IMR-90 (cell line): Measurements from ENCODE around the gene DMD. TPM values are rescaled to one million over a fixed set of nuclear protein-coding genes. Genes with fewer than 3 reads are reported as not detected.

Experiments
- ATAC-seq: fragments of 200-7000 bp; cut with Tn5 transposase; 2 replicates; pipeline ENCODE4 v1.9.1; 2020; ENCODE audit warnings: low read depth, mild to moderate bottlenecking, moderate library complexity
- BruUV-seq: library from RNA; stranded (reverse); fragments of 400-500 nt; replicated peaks from 2 replicates; lab custom pipeline; 2021; lab: Mats Ljungman, UMichigan
- CTCF ChIA-PET: fragments of 300-600 bp; formaldehyde crosslinking; extraction: SDS; loops from one replicate; lab custom pipeline; 2021; ENCODE audit warnings: antibody characterized with exemption; lab: Yijun Ruan, JAX
- POLR2A ChIA-PET: fragments of 300-600 bp; sonication (Branson Sonifier 250); formaldehyde crosslinking; loops from one replicate; lab custom pipeline; 2022; ENCODE audit warnings: antibody characterized with exemption; ENCODE audit not compliant: unreplicated experiment; lab: Charles Lee
- DNase-seq: peaks from one replicate; pipeline ENCODE4 v3.0.0; 2013
- H2AFZ ChIP-seq: replicated peaks from 2 replicates; pipeline ENCODE3; 2013; ENCODE audit warnings: low read length, mild to moderate bottlenecking; ENCODE audit not compliant: poor library complexity
- H2AK5ac ChIP-seq: 2 replicates; pipeline ENCODE4 v1.6.1; 2013; ENCODE audit warnings: low read depth, low read length, inconsistent platforms
- H2AK9ac ChIP-seq: replicated peaks from 2 replicates; pipeline ENCODE3; 2013; ENCODE audit warnings: mild to moderate bottlenecking, low read depth, low read length, moderate library complexity; ENCODE audit not compliant: poor library complexity
- H2BK120ac ChIP-seq: 2 replicates; pipeline ENCODE4 v1.6.1; 2013; ENCODE audit warnings: low read depth, low read length, inconsistent platforms
- H2BK15ac ChIP-seq: 3 replicates; pipeline ENCODE4 v1.6.1; 2013; ENCODE audit warnings: low read depth, low read length, inconsistent platforms
- H2BK20ac ChIP-seq: 2 replicates; pipeline ENCODE4 v1.6.1; 2013; ENCODE audit warnings: low read depth, mild to moderate bottlenecking, inconsistent platforms, low read length, moderate library complexity
- H2BK5ac ChIP-seq: 2 replicates; pipeline ENCODE4 v1.6.1; 2013; ENCODE audit warnings: mild to moderate bottlenecking, low read depth, low read length, inconsistent platforms; ENCODE audit not compliant: poor library complexity, severe bottlenecking
- H3K14ac ChIP-seq: replicated peaks from 2 replicates; pipeline ENCODE4 v1.6.1; 2013; ENCODE audit warnings: low read depth, low read length, inconsistent platforms
- H3K18ac ChIP-seq: 2 replicates; pipeline ENCODE4 v1.6.1; 2013; ENCODE audit warnings: low read depth, low read length, control low read depth
- H3K23ac ChIP-seq: 2 replicates; pipeline ENCODE4 v1.6.1; 2013; ENCODE audit warnings: low read depth, low read length, inconsistent platforms
- H3K27ac ChIP-seq: 2 replicates; pipeline ENCODE4 v1.5.1; 2013; ENCODE audit warnings: mild to moderate bottlenecking, control low read depth, low read length; ENCODE audit not compliant: insufficient read depth
- H3K27me3 ChIP-seq: 2 replicates; pipeline ENCODE4 v1.6.1; 2013; ENCODE audit warnings: low read length; ENCODE audit not compliant: control insufficient read depth, insufficient read depth
- H3K36me3 ChIP-seq: 2 replicates; pipeline ENCODE4 v1.6.1; 2013; ENCODE audit warnings: low read length, mixed read lengths; ENCODE audit not compliant: control insufficient read depth, insufficient read depth
- H3K4ac ChIP-seq: 2 replicates; pipeline ENCODE4 v1.6.1; 2013; ENCODE audit warnings: low read depth, low read length, inconsistent platforms
- H3K4me1 ChIP-seq: 2 replicates; pipeline ENCODE4 v1.6.1; 2013; ENCODE audit warnings: low read length, mixed read lengths; ENCODE audit not compliant: control insufficient read depth, insufficient read depth
- H3K4me2 ChIP-seq: 2 replicates; pipeline ENCODE4 v1.6.1; 2013; ENCODE audit warnings: low read depth, mild to moderate bottlenecking, control low read depth, low read length, moderate library complexity
- H3K4me3 ChIP-seq: 2 replicates; pipeline ENCODE4 v1.5.1; 2013; ENCODE audit warnings: low read depth, mild to moderate bottlenecking, control low read depth, low read length, moderate library complexity; ENCODE audit not compliant: insufficient read depth
- H3K56ac ChIP-seq: 2 replicates; pipeline ENCODE4 v1.6.1; 2013; ENCODE audit warnings: low read length, inconsistent platforms; ENCODE audit not compliant: insufficient read depth; ENCODE audit errors: extremely low read depth
- H3K79me1 ChIP-seq, 2 experiments: 2 replicates each; pipeline ENCODE4 v1.6.1; 2013; ENCODE audit warnings: low read length in 2 of 2, inconsistent platforms in 1 of 2, low read depth in 1 of 2
- H3K9ac ChIP-seq: 2 replicates; pipeline ENCODE4 v1.6.1; 2013; ENCODE audit warnings: low read depth, low read length, control low read depth
- H3K9me1 ChIP-seq: 2 replicates; pipeline ENCODE4 v1.6.1; 2013; ENCODE audit warnings: low read length, inconsistent platforms; ENCODE audit not compliant: insufficient read depth
- H3K9me3 ChIP-seq: 2 replicates; pipeline ENCODE4 v1.6.1; 2013; ENCODE audit warnings: low read length; ENCODE audit not compliant: control insufficient read depth, insufficient read depth
- H4K20me1 ChIP-seq: 2 replicates; pipeline ENCODE4 v1.6.1; 2013; ENCODE audit warnings: low read length, inconsistent platforms; ENCODE audit not compliant: insufficient read depth
- H4K5ac ChIP-seq: 2 replicates; pipeline ENCODE4 v1.6.1; 2013; ENCODE audit warnings: mild to moderate bottlenecking, low read depth, low read length, control low read depth
- H4K8ac ChIP-seq, 2 experiments: 2 replicates each; pipeline ENCODE4 v1.6.1; 2013; ENCODE audit warnings: low read depth in 2 of 2, low read length in 2 of 2, control low read depth in 1 of 2, inconsistent platforms in 1 of 2
- H4K91ac ChIP-seq: 2 replicates; pipeline ENCODE4 v1.6.1; 2013; ENCODE audit warnings: low read depth, low read length, inconsistent platforms; ENCODE audit not compliant: insufficient read depth
- BHLHE40 ChIP-seq: fragments of 150-350 bp; IDR thresholded peaks from 2 replicates; pipeline ENCODE4 v1.6.1; 2016; ENCODE audit warnings: mild to moderate bottlenecking, low read depth, low read length
- CHD1 ChIP-seq: IDR thresholded peaks from 2 replicates; pipeline ENCODE4 v1.6.1; 2012; ENCODE audit warnings: low read depth, low read length, improper control_type of control experiment
- RCOR1 ChIP-seq: IDR thresholded peaks from 2 replicates; pipeline ENCODE4 v1.6.1; 2012; ENCODE audit warnings: mild to moderate bottlenecking, low read length, improper control_type of control experiment; ENCODE audit not compliant: insufficient replicate concordance
- RFX5 ChIP-seq: IDR thresholded peaks from 2 replicates; pipeline ENCODE4 v1.8.0; 2012; ENCODE audit warnings: low read depth, mild to moderate bottlenecking, low read length, moderate library complexity
- WGBS, 2 experiments: methylation state at CpG; one replicate each; pipeline versions ENCODE4 v1.1.5 to v1.1.7; 2013; ENCODE audit warnings: missing lambda C conversion rate in 2 of 2; ENCODE audit not compliant: insufficient read length in 1 of 2; ENCODE audit errors: extremely low coverage in 2 of 2; 5-methylcytosine and 5-hydroxymethylcytosine counted together
- dilution Hi-C: fragments of 300-500 bp; cut with HindIII; formaldehyde crosslinking; loops from one replicate; pipeline ENCODE4 v1.14.3; 2018; ENCODE audit warnings: low sequenced_read_pairs; ENCODE audit not compliant: unreplicated experiment
- in situ Hi-C: fragments of 300-500 bp; cut with MboI; formaldehyde crosslinking; loops from 3 replicates; pipeline ENCODE4 v1.14.3; 2019; ENCODE audit warnings: low sequenced_read_pairs, inconsistent platforms, mixed read lengths
- intact Hi-C: fragments of 100-400 bp; cut with micrococcal nuclease; formaldehyde crosslinking; loops from 2 replicates; pipeline ENCODE4 v1.10.0; 2022
- polyA plus RNA-seq, 3 experiments: library from polyadenylated mRNA; depleted of rRNA; stranded (reverse); fragments of >200 nt; gene quantifications; 2 replicates each; pipeline ENCODE4 v1.2.3, GENCODE V29; 2012; ENCODE audit warnings: low replicate concordance in 1 of 3
- total RNA-seq: library from RNA; depleted of rRNA; stranded (reverse); fragments of >200 nt; gene quantifications from 2 replicates; pipeline ENCODE4 v1.2.3, GENCODE V29; 2012
- TF ChIP-seq, protein P1 (sequence below): fragments of 150-350 bp; IDR thresholded peaks from 2 replicates; pipeline ENCODE4 v1.6.1; 2016; ENCODE audit warnings: low read depth, mild to moderate bottlenecking, low read length, moderate library complexity, borderline replicate concordance
- TF ChIP-seq, protein P2 (sequence below): conservative IDR thresholded peaks from 2 replicates; pipeline ENCODE4 v1.5.1; 2012; ENCODE audit warnings: mild to moderate bottlenecking, low read depth, low read length, improper control_type of control experiment

Gene DMD
- total and polyA plus RNA-seq, 2 of the 4 experiments (the other 2 are of a cell fraction) = 6.6 to 11.8 TPM

DNA sequence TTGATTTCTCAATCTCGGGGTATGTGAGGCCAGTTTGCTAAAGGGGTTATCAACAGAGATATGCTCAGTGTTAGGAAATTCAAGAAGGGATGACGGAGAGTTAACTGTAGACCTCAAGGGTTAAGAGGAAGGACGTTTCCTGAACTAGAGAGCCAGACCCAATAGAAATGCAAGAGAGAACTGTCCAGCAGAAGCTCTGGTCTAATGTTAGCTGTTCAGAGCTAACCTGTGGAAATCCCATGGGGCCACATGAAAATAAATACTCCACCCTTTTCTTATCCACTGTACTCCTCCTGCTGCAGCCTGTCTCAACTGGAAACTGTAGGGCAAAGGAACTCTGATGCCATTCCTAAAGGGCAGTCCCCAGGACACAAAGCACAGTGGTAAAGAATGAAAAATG lies 274.3 kb downstream of the DMD start:
- H2BK120ac ChIP-seq = no peak overlapping the region
- no peak for DNase-seq
- H2BK20ac ChIP-seq = no peak overlapping the region
- TF ChIP-seq, protein P1, sequence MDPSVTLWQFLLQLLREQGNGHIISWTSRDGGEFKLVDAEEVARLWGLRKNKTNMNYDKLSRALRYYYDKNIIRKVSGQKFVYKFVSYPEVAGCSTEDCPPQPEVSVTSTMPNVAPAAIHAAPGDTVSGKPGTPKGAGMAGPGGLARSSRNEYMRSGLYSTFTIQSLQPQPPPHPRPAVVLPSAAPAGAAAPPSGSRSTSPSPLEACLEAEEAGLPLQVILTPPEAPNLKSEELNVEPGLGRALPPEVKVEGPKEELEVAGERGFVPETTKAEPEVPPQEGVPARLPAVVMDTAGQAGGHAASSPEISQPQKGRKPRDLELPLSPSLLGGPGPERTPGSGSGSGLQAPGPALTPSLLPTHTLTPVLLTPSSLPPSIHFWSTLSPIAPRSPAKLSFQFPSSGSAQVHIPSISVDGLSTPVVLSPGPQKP = no peak
- TF ChIP-seq RFX5 = no peak
- no peak for TF ChIP-seq BHLHE40
- no peak for TF ChIP-seq CHD1
- TF ChIP-seq, protein P2, sequence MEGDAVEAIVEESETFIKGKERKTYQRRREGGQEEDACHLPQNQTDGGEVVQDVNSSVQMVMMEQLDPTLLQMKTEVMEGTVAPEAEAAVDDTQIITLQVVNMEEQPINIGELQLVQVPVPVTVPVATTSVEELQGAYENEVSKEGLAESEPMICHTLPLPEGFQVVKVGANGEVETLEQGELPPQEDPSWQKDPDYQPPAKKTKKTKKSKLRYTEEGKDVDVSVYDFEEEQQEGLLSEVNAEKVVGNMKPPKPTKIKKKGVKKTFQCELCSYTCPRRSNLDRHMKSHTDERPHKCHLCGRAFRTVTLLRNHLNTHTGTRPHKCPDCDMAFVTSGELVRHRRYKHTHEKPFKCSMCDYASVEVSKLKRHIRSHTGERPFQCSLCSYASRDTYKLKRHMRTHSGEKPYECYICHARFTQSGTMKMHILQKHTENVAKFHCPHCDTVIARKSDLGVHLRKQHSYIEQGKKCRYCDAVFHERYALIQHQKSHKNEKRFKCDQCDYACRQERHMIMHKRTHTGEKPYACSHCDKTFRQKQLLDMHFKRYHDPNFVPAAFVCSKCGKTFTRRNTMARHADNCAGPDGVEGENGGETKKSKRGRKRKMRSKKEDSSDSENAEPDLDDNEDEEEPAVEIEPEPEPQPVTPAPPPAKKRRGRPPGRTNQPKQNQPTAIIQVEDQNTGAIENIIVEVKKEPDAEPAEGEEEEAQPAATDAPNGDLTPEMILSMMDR = no peak
- TF ChIP-seq RCOR1 = no peak
- BruUV-seq = no TSS peak
- POLR2A ChIA-PET = no interaction called here
- H4K8ac ChIP-seq = no peak overlapping the region
- no peaks in the 10 kb centered on the region for H3K27me3 ChIP-seq
- no peaks in the 10 kb centered on the region for H3K9me3 ChIP-seq
- intact Hi-C loops (no loop called here), in situ Hi-C loops (no loop called here), dilution Hi-C loops (no loop called here)
- no peaks in the 10 kb centered on the region for H4K20me1 ChIP-seq
- no peak overlapping the region for H3K27ac ChIP-seq
- no peaks in the 10 kb centered on the region for H3K9me1 ChIP-seq
- WGBS, 2 experiments = no CpG with 5 or more reads among the region's 3 CpGs
- H3K4me2 ChIP-seq = no peak overlapping the region
- no peak overlapping the region for H3K9ac ChIP-seq
- ATAC-seq = no peak
- H3K4me3 ChIP-seq = no peak overlapping the region
- no peaks in the 10 kb centered on the region for H3K4me1 ChIP-seq
- H3K18ac ChIP-seq = no peak overlapping the region
- H2AFZ ChIP-seq = no peak overlapping the region
- H3K23ac ChIP-seq = no peak overlapping the region
- H4K91ac ChIP-seq = no peak overlapping the region
- H2BK5ac ChIP-seq = no peak overlapping the region
- no peak overlapping the region for H2AK5ac ChIP-seq
- CTCF ChIA-PET = no interaction called here
- no peak overlapping the region for H4K5ac ChIP-seq
- H3K14ac ChIP-seq = no peak overlapping the region
- H3K36me3 ChIP-seq = no peaks in the 10 kb centered on the region
- no peaks in the 10 kb centered on the region for H3K79me1 ChIP-seq
- no peak overlapping the region for H2BK15ac ChIP-seq
- no peak overlapping the region for H2AK9ac ChIP-seq
- no peak overlapping the region for H3K4ac ChIP-seq
- H3K56ac ChIP-seq = no peak overlapping the region
